SK-N-DZ (cell line): ENCODE measurements around the gene FMO3. TPM values are rescaled to one million over a fixed set of nuclear protein-coding genes. Genes with fewer than 3 reads are reported as not detected.

Experiments used
- DNase-seq: peaks from one replicate; pipeline ENCODE4 v3.0.0-alpha.2; 2015; ENCODE audit warnings: low spot score
- polyA plus RNA-seq, 2 experiments: library from polyadenylated mRNA; depleted of rRNA; stranded (reverse); fragments of >200 nt; gene quantifications; 2 replicates each; pipeline ENCODE4 v1.2.3, GENCODE V29; 2014

The FMO3 gene
- polyA plus RNA-seq (2014; cell fraction: cytosol; rRNA removed), result not detected in 2 replicates
- polyA plus RNA-seq (2014; cell fraction: nucleus; rRNA removed), result not detected in 2 replicates

DNA sequence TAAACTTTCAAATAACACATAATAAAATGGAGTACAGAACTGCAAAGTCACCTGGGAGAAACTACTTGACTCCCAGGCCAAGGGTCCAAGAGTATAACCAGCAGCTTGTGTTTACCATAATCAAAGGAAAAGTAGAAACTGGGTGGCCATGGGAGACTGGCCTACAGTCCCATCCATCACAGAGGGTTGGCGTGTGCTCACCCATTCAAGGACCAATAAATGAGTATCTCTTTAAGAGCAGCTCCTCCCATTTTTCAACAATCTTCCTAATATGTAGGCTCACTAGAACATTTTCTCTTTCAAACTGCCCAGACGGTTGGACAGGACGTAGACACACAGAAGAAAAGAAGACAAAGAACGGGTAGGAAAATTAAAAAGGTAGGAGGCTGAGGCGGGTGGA, at the start of gene FMO3:
Gene FMO3 (plus strand): TSS at position 302 of the 400 bp plus-strand sequence. CDS start 1,754 bp downstream, outside the sequence.
- DNase-seq, result no peak

GRCh38 chr1:171048014-171048413, 42.7 kb upstream of the FMO3 start:
- no peak for DNase-seq

DNA sequence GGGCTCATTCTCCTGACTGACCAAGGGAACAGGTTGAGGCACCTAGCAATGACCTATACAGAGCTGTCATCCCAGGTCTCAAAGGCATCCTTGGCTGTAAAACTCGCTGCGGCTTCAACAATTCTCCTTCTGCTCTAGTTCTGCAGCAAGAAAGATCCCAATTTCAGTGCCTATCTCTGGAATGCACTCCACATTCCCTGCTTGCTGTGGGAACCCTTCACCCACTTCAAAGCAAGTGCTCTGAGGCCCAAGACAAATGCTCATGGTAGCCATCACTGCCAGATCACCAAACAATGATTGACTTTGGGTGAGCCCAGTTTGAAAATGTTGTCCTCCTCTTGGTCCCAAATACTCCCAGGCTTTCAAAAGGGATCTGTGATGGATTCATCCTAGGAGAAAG, 37.7 kb upstream of the FMO3 start:
- DNase-seq, result no peak

DNA sequence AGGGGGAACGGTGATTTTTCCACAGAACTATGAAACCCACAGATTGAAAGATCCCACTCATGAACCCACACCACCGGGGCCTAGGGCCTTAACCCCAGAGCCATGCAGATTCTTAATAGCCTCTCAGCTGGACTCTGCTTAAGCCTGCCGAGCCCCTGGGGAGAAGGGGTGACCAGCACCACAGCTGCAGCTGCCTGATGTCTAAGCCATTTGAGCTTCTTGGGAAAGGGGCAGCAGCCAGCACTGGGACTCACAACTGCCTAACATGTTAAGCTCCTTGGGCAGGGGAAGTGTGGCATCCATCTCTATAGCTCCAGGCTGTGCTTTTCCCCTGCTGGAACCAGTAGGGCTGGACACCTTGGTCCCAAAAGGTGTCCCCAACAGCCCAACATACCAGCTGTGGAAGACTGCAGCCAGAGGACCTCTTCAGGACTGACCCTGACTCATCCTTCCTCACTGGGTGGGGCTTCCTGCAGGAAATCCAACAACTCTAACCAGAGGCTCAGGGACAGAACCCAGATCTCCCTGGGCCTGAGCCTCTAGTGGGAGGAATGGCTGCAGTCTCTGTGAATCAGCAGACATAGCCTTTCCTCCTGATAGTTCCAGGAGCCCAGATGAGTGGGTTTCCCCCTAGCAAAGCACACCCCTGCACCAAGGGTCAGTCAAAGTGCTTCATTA, 34.6 kb upstream of the FMO3 start:
- DNase-seq, result no peak

GRCh38 chr1:171061425-171062143, 29.1 kb upstream of the FMO3 start:
- DNase-seq, result no peak

DNA sequence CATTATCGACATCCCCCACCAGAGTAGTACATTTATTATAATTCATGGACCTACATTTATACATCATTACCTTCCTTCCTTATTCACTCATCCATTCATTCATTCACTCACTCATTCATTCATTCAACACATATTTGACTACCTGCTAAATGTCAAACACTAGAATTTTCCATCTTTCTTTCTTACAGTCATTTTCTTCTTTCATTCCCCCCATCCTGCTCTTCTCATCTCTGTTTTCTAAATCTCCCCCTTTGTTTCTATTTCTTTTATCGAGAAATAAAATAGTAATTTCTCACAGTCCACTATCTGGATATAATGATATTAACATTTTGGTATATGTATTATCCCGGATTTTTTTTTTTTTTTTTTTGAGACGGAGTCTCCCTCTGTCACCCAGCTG, 27.8 kb upstream of the FMO3 start:
- DNase-seq, result no peak

- DNase-seq, result no peak
Observed at GRCh38 chr1:171075041-171075440, 15.7 kb upstream of the FMO3 start.

GRCh38 chr1:171081314-171081753, 9.4 kb upstream of the FMO3 start:
- no peak for DNase-seq

- no peak for DNase-seq
Observed at GRCh38 chr1:171081763-171082201, 8.9 kb upstream of the FMO3 start.

GRCh38 chr1:171082606-171083005, 8.1 kb upstream of the FMO3 start:
- DNase-seq, result no peak

DNA sequence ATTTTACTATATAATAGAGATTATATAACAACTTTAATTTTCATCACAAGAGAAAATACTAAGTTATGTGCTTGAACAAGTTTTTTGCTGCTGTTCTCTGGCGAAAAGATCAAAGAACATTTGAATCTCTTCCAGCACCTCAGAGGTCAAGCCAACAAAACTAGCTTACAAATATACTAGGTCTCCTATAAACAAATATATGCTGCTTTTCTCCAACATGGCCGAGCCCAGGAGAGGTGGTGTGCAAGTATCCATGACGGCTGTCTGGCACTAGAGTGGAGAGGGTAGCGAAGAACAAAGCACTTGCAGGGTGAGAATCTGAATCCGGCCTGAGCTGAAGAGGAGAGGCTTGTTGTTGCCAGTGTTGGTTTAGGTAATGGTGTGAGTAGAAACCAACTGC, 7.5 kb upstream of the FMO3 start:
- no peak for DNase-seq

DNA sequence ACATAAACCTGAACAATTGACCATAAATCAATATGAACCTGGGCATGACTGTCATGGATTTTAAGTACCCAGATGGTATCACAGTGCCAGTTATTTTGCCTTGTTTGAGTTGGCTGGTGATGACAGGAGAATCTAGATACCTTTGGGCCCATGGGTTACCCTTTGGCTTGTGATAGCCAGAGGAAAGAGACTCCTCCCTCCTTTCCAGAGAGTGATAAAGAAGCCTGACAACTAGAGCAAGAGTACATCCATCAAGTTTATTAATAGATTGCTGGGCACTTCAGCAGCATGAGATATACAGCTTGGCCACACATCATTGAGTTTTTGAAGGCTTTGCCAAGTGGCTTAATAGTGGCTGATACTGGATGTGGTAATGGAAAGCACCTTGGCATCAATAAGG, 6.6 kb upstream of the FMO3 start:
- DNase-seq, result no peak

DNA sequence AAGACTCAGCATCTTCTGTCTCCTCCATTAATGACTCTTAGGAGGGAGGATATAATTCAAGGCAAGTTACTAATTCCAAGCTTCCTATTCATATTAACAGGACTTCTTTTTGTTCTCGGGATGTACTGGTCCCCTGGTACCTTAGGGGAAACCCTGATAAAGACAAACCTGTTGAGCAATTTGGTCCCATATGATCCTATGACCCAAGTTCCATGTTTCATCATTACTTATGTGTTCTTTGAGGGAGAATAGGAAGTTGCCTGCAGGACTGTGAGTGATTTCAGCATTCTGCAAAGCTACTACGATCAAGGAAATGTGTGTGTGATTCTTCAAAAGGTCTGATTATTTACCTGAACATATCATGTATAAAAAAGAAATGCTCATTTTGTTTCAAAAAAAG, 5.8 kb upstream of the FMO3 start:
- DNase-seq, result no peak

DNA sequence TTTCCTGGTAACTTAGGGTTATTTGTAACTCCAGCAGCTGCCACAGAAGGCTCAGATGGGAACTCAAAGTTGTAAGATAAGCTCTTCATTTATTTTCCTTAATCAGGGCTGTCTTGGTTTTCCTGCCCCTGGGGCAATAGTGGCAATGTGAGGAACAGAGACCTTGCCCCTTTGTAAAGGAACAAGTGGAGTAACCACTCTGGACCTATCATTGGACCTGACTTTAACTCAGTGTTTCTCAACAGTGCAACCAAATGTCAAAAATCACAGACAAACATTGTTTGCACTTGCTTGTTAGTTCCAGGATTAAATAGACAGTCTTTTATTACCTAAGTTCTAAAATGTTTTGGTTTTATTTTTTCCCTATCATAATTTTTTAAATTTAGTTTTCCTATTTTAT, 2.8 kb upstream of the FMO3 start:
- DNase-seq, result no peak

DNA sequence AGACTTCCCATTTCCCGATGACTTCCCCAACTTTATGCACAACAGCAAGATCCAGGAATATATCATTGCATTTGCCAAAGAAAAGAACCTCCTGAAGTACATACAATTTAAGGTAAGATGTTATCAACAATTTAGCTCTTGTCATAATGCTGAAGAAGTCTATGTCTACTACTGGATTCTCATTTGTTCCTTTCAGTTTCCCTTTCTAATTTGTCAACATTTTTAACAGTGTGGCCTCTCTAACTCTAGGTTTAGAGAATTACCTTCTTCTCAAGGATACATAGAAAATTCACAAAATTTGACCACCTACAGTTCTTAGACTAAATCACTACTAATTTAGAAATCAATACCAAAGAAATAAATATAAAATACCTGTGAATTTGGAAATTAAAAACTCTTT, 13.2 kb downstream of the FMO3 start:
- no peak for DNase-seq

GRCh38 chr1:171107262-171107940, 16.7 kb downstream of the FMO3 start:
- DNase-seq, result no peak

DNA sequence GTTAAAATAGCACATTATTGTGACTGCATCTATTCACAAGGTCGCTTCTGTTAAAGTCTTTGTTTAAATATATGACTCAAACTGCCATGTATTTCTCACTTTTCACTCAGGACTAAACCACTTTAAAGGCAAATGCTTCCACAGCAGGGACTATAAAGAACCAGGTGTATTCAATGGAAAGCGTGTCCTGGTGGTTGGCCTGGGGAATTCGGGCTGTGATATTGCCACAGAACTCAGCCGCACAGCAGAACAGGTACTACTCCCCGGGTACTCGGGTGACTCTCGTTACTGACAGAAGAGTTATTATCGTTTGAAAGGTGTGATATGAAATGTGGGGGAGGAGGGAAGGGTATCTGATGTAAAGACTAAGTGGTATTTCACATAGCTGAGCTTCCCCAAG, 17.3 kb downstream of the FMO3 start:
- no peak for DNase-seq

- DNase-seq, result no peak
Observed at GRCh38 chr1:171109966-171110365, 19.3 kb downstream of the FMO3 start.

- DNase-seq, result no peak
Observed at GRCh38 chr1:171110621-171111326, 20.1 kb downstream of the FMO3 start.

DNA sequence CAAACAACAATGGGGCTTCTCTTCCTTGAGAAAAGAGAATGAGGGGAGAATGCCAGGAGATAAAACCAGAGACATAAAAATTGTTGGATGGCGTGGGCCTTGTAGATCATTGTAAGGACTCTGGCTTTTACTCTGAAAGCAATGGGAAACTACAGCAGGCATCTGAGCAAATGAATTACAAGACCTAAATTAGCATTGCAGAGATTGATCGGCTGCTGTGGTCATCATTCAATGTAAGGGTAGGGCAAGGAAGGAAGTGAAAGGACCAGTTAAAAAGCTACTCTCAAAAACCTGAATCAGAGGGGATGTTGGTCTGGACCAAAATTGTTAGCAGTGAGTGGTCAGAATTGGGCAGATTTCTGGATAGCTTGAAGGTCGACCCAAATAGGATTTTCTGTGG, 21.4 kb downstream of the FMO3 start:
- DNase-seq, result no peak

DNA sequence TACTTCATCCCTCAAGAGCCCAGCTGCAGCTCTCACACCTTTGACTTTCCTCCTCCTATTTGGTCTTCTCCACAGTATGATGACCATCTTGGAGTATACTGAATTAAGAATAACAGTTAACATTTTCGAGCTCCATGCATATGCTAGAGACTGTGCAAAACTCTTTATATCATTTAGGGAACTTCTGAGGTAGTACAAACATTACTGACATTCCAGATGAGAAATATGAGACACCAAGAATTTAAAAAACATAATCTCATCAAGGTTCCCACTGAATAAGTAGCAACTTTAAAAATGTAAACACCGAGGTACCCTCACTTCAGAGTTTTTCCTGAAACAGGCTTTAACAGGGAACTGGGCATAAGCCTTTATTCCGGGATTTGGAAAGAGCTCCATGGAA, 22.7 kb downstream of the FMO3 start:
- DNase-seq, result no peak
